Ovary (tissue), 3 donors: ENCODE results near the gene PPARA.

ENCODE experiments used
- POLR2A ChIP-seq: fragments of 450-650 bp; IDR thresholded peaks from one replicate; pipeline ENCODE4 v1.6.1; 2017; ENCODE audit warnings: antibody characterized with exemption, mild to moderate bottlenecking, moderate library complexity
- TF ChIP-seq, protein P1 (sequence below), 3 donors: fragments of 450-650 bp in 2 of 3; fragments of 200-600 bp in 1 of 3; IDR thresholded peaks; one replicate each; pipeline versions ENCODE4 v1.5.1 to v1.8.0; 2016 to 2022; ENCODE audit warnings: antibody characterized with exemption in 3 of 3, mild to moderate bottlenecking in 1 of 3
- donor health status: DM: no; HTN: no; CAD: no.

- TF ChIP-seq, protein P1, sequence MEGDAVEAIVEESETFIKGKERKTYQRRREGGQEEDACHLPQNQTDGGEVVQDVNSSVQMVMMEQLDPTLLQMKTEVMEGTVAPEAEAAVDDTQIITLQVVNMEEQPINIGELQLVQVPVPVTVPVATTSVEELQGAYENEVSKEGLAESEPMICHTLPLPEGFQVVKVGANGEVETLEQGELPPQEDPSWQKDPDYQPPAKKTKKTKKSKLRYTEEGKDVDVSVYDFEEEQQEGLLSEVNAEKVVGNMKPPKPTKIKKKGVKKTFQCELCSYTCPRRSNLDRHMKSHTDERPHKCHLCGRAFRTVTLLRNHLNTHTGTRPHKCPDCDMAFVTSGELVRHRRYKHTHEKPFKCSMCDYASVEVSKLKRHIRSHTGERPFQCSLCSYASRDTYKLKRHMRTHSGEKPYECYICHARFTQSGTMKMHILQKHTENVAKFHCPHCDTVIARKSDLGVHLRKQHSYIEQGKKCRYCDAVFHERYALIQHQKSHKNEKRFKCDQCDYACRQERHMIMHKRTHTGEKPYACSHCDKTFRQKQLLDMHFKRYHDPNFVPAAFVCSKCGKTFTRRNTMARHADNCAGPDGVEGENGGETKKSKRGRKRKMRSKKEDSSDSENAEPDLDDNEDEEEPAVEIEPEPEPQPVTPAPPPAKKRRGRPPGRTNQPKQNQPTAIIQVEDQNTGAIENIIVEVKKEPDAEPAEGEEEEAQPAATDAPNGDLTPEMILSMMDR (IDR thresholded peaks at IDR 0.05) = no peak
- TF ChIP-seq POLR2A = no peak
Observed at GRCh38 chr22:46276563-46276962, 126.2 kb downstream of the PPARA start.
